Ramos (cell line): Measurements from ENCODE around the gene TMEM91.
"Not testable (repeated sequence)": the region's sequence is repeated elsewhere in the genome, so short reads cannot be mapped to it uniquely, and the experiment has no call there.

Source experiments
- in situ Hi-C: fragments of 300-500 bp; cut with MboI; formaldehyde crosslinking; loops from one replicate; pipeline ENCODE4 v1.14.3; 2022; ENCODE audit warnings: low sequenced_read_pairs; ENCODE audit not compliant: unreplicated experiment

Gene TMEM91

GRCh38 chr19:41373993-41374392 lies 2.3 kb upstream of the TMEM91 start:
- in situ Hi-C loops, result no loop called here

- in situ Hi-C loops, result no loop called here
Measured at GRCh38 chr19:41376998-41377365, 649 bp downstream of the TMEM91 start.

GRCh38 chr19:41377977-41378709 lies 1.8 kb downstream of the TMEM91 start:
- in situ Hi-C loops, result no loop called here

GRCh38 chr19:41381536-41381935 lies 5.2 kb downstream of the TMEM91 start:
- in situ Hi-C loops, result not testable (repeated sequence)

GRCh38 chr19:41384351-41384750 lies 8.0 kb downstream of the TMEM91 start:
- in situ Hi-C loops, result no loop called here

- in situ Hi-C loops, result no loop called here
Measured at GRCh38 chr19:41386442-41386841, 10.1 kb downstream of the TMEM91 start.

GRCh38 chr19:41391618-41392017 lies 15.3 kb downstream of the TMEM91 start:
- in situ Hi-C loops, result no loop called here

GRCh38 chr19:41392775-41393174 lies 16.4 kb downstream of the TMEM91 start:
- in situ Hi-C loops, result no loop called here

- in situ Hi-C loops, result no loop called here
Measured at GRCh38 chr19:41395355-41395754, 19.0 kb downstream of the TMEM91 start.

- in situ Hi-C loops, result no loop called here
Measured at GRCh38 chr19:41397086-41398049, 21.0 kb downstream of the TMEM91 start, which contains the start of the genes BCKDHA and EXOSC5. Gene BCKDHA, plus strand, starts transcription at chr19:41397818. Its CDS starts 10 bp downstream, at chr19:41397828. Gene EXOSC5, minus strand, starts transcription at chr19:41397359. Its CDS starts 31 bp downstream, at chr19:41397328.

- in situ Hi-C loops, result no loop called here
Measured at GRCh38 chr19:41398050-41398418, 21.7 kb downstream of the TMEM91 start.

GRCh38 chr19:41398598-41398997 lies 22.3 kb downstream of the TMEM91 start:
- in situ Hi-C loops, result no loop called here

GRCh38 chr19:41399091-41399490 lies 22.8 kb downstream of the TMEM91 start:
- in situ Hi-C loops, result no loop called here

GRCh38 chr19:41399525-41399924 lies 23.2 kb downstream of the TMEM91 start:
- in situ Hi-C loops, result no loop called here

GRCh38 chr19:41401483-41401882 lies 25.1 kb downstream of the TMEM91 start:
- in situ Hi-C loops, result no loop called here

GRCh38 chr19:41402010-41402409 lies 25.7 kb downstream of the TMEM91 start:
- in situ Hi-C loops, result no loop called here

GRCh38 chr19:41403181-41403970 lies 27.0 kb downstream of the TMEM91 start:
- in situ Hi-C loops, result no loop called here

- in situ Hi-C loops, result no loop called here
Measured at GRCh38 chr19:41405776-41406175, 29.4 kb downstream of the TMEM91 start.

- in situ Hi-C loops, result no loop called here
Measured at GRCh38 chr19:41407271-41407670, 30.9 kb downstream of the TMEM91 start.

GRCh38 chr19:41408256-41408655 lies 31.9 kb downstream of the TMEM91 start:
- in situ Hi-C loops, result no loop called here
